ENCODE results near the gene HTT. TPM values are rescaled to one million over a fixed set of nuclear protein-coding genes. Genes with fewer than 3 reads are reported as not detected.

Gene HTT
- total RNA-seq, 1 experiment from 2014 or later = 85.4 TPM

- TF ChIP-seq E2F5 (CRISPR knock-in tag; IDR thresholded peaks at IDR 0.05) (no peak), ZSCAN18 (CRISPR knock-in tag; IDR thresholded peaks at IDR 0.05) (no peak), NR1H2 (CRISPR knock-in tag; IDR thresholded peaks at IDR 0.05) (no peak), TCF7 (CRISPR knock-in tag; IDR thresholded peaks at IDR 0.05; ENCODE audit: low read depth) (no peak), ATF6 (CRISPR knock-in tag; IDR thresholded peaks at IDR 0.05) (no peak), USF2 (CRISPR knock-in tag; IDR thresholded peaks at IDR 0.05) (no peak), KAT7 (CRISPR knock-in tag; IDR thresholded peaks at IDR 0.05; ENCODE audit: borderline replicate concordance) (no peak)
These were observed 178.6 kb downstream of the HTT start (continued) for GRCh38 chr4:3252831-3253641.

- DNase-seq (ENCODE audit: low spot score) (peak; percentile 8), ATAC-seq (no peak)
- Mint-ChIP-seq H3K27ac (no peak overlapping the region), H3K36me3 (no peaks in the 10 kb centered on the region), H3K4me1 (peaks cover 6% of the 10 kb centered on the region; the same call in 1 of the 2 replicates), H3K27me3 (ENCODE audit: low read depth) (no peaks in the 10 kb centered on the region), H3K9me3 (no peaks in the 10 kb centered on the region), H3K4me3 (no peak overlapping the region)
- TF ChIP-seq ZNF121 (CRISPR knock-in tag; IDR thresholded peaks at IDR 0.05) (no peak), ZNF232 (CRISPR knock-in tag; IDR thresholded peaks at IDR 0.05) (no peak), GTF2I (CRISPR knock-in tag; conservative IDR thresholded peaks at IDR 0.05) (no peak), FOXP1 (CRISPR knock-in tag; IDR thresholded peaks at IDR 0.05; ENCODE audit: borderline replicate concordance) (no peak), ETV6 (CRISPR knock-in tag; IDR thresholded peaks at IDR 0.05) (no peak), CTCF (IDR thresholded peaks at IDR 0.05) (no peak), RORB (CRISPR knock-in tag; IDR thresholded peaks at IDR 0.05) (no peak), SOX15 (CRISPR knock-in tag; IDR thresholded peaks at IDR 0.05) (no peak), JUN (CRISPR knock-in tag; IDR thresholded peaks at IDR 0.05) (no peak), FOXP4 (CRISPR knock-in tag; IDR thresholded peaks at IDR 0.05) (no peak), AR (CRISPR knock-in tag; IDR thresholded peaks at IDR 0.05) (no peak), ARID4B (CRISPR knock-in tag; IDR thresholded peaks at IDR 0.05; ENCODE audit: borderline replicate concordance) (no peak)
- ChIA-PET POLR2A (no interaction called here), CTCF (interaction anchor here (0.7 kb wide), 1 partner anchor 70 kb away, joined by 3 read pairs; no protein-coding TSS in a partner anchor)
These were observed 179.3 kb downstream of the HTT start for GRCh38 chr4:3253808-3254207.

Data from WTC11 (cell line).